HepG2 (cell line): ENCODE data around the gene CREB1. TPM values are rescaled to one million over a fixed set of nuclear protein-coding genes. Genes with fewer than 3 reads are reported as not detected.

Experiments used
- ATF2 ChIP-seq: sonication (generic); formaldehyde crosslinking; IDR thresholded peaks from 2 replicates; pipeline ENCODE4 v1.4.0; 2020; ENCODE audit warnings: missing genetic modification reagents
- E2F2 ChIP-seq: sonication (generic); formaldehyde crosslinking; IDR thresholded peaks from 2 replicates; pipeline ENCODE4 v1.4.0; 2020; ENCODE audit warnings: missing genetic modification reagents, borderline replicate concordance
- ELK4 ChIP-seq: sonication (generic); formaldehyde crosslinking; IDR thresholded peaks from 2 replicates; pipeline ENCODE4 v1.9.0; 2021; ENCODE audit warnings: missing genetic modification reagents, borderline replicate concordance
- GRHL1 ChIP-seq: sonication (generic); formaldehyde crosslinking; conservative IDR thresholded peaks from 2 replicates; pipeline ENCODE4 v1.8.0; 2022; ENCODE audit warnings: missing genetic modification reagents
- MAZ ChIP-seq, 2 experiments: sonication (generic) in 1 of 2; formaldehyde crosslinking in 1 of 2; IDR thresholded peaks; 2 replicates each; pipeline versions ENCODE4 v1.5.0 to v1.6.1; 2012 to 2020; ENCODE audit warnings: low read depth in 2 of 2, mild to moderate bottlenecking in 2 of 2, borderline replicate concordance in 1 of 2, improper control_type of control experiment in 1 of 2, low read length in 1 of 2, missing genetic modification reagents in 1 of 2, moderate library complexity in 1 of 2
- MNT ChIP-seq: fragments of 450-650 bp; IDR thresholded peaks from 2 replicates; pipeline ENCODE4 v1.6.1; 2016
- MZF1 ChIP-seq: sonication (generic); formaldehyde crosslinking; IDR thresholded peaks from 2 replicates; pipeline ENCODE4 v1.8.1; 2023; ENCODE audit warnings: mild to moderate bottlenecking, missing genetic modification reagents, borderline replicate concordance
- NCOR1 ChIP-seq: fragments of 200-600 bp; sonication (generic); IDR thresholded peaks from 2 replicates; pipeline ENCODE4 v1.7.0; 2017; ENCODE audit warnings: antibody characterized with exemption, low read length, borderline replicate concordance
- RBM39 ChIP-seq: fragments of 200-400 bp; formaldehyde crosslinking; IDR thresholded peaks from one replicate; pipeline ENCODE4 v1.6.1; 2018; ENCODE audit warnings: antibody characterized with exemption, mild to moderate bottlenecking, low read depth, low read length; ENCODE audit not compliant: poor library complexity, severe bottlenecking
- SSRP1 ChIP-seq: IDR thresholded peaks from 2 replicates; pipeline ENCODE4 v1.6.1; 2016; ENCODE audit warnings: control low read depth
- YY1 ChIP-seq: IDR thresholded peaks from 2 replicates; pipeline ENCODE4 v1.6.1; 2011; ENCODE audit warnings: low read length, low read depth, moderate library complexity, mild to moderate bottlenecking; ENCODE audit not compliant: insufficient read depth, insufficient replicate concordance
- ZC3H4 ChIP-seq: sonication (generic); formaldehyde crosslinking; IDR thresholded peaks from 2 replicates; pipeline ENCODE4 v1.4.0; 2020; ENCODE audit warnings: missing genetic modification reagents, borderline replicate concordance
- ZMAT5 ChIP-seq: sonication (generic); formaldehyde crosslinking; IDR thresholded peaks from 2 replicates; pipeline ENCODE4 v1.5.0; 2020; ENCODE audit warnings: mild to moderate bottlenecking, low read depth, missing genetic modification reagents, borderline replicate concordance
- ZNF143 ChIP-seq: sonication (generic); formaldehyde crosslinking; IDR thresholded peaks from 2 replicates; pipeline ENCODE4 v1.4.0; 2020; ENCODE audit warnings: missing genetic modification reagents
- ZNF18 ChIP-seq: sonication (generic); formaldehyde crosslinking; IDR thresholded peaks from 2 replicates; pipeline ENCODE4 v1.8.0; 2022; ENCODE audit warnings: mild to moderate bottlenecking, missing genetic modification reagents; ENCODE audit not compliant: insufficient replicate concordance
- ZZZ3 ChIP-seq: sonication (generic); formaldehyde crosslinking; IDR thresholded peaks from 2 replicates; pipeline ENCODE4 v1.4.0; 2020; ENCODE audit warnings: missing genetic modification reagents, mild to moderate bottlenecking, borderline replicate concordance
- polyA plus RNA-seq, 8 experiments: library from polyadenylated mRNA; depleted of rRNA in 3 of 8; stranded (reverse) in 7 of 8; unstranded in 1 of 8; fragments of >200 nt; fragmentation: Illumina TruSeq in 4 of 8; extraction: Trizol in 4 of 8; gene quantifications; 2 replicates each; pipeline versions ENCODE4 v1.2.1 to v1.2.3, GENCODE V29; 2011 to 2016; ENCODE audit warnings: low read depth in 4 of 8, missing spikeins in 1 of 8, mixed read lengths in 1 of 8; ENCODE audit not compliant: insufficient read depth in 1 of 8
- total RNA-seq, 5 experiments: library from RNA; depleted of rRNA; stranded (reverse); fragments of >200 nt; fragmentation: Illumina TruSeq; extraction: Trizol; gene quantifications; 2 replicates each; pipeline ENCODE4 v1.2.3, GENCODE V29; 2016; ENCODE audit warnings: low read depth in 1 of 5

CREB1 gene
- total and polyA plus RNA-seq, 2 of the 13 experiments (the other 11 are each of a cell fraction or from before 2014, with no cell fraction given) = 51.8 to 51.9 TPM

- TF ChIP-seq ZC3H4 (CRISPR knock-in tag) (no peak), GRHL1 (CRISPR knock-in tag) (no peak), MAZ (IDR thresholded peaks at IDR 0.05; ENCODE audit: borderline replicate concordance, low read depth, low read length) (peak; percentile 66; the same call in 1 of the 2 replicates), MAZ (CRISPR knock-in tag; IDR thresholded peaks at IDR 0.05; ENCODE audit: low read depth) (peak; percentile 49; the same call in 1 of the 2 replicates), E2F2 (CRISPR knock-in tag) (peak; percentile 46; the same call in 1 of the 2 replicates), ELK4 (CRISPR knock-in tag) (no peak), ZNF143 (CRISPR knock-in tag) (no peak; the same call in 1 of the 2 replicates), MZF1 (no peak), ZMAT5 (CRISPR knock-in tag) (no peak), RBM39 (peak; percentile 76), NCOR1 (no peak), SSRP1 (0 out of 2 replicates have a peak, but pooled peaks have one; percentile 57), MNT (no peak; the same call in 1 of the 2 replicates), ATF2 (CRISPR knock-in tag) (peak; percentile 68), ZZZ3 (CRISPR knock-in tag) (peak; percentile 90; the same call in 1 of the 2 replicates), YY1 (peak; percentile 27), ZNF18 (CRISPR knock-in tag) (peak; percentile 38)
Measured at GRCh38 chr2:207529330-207530159, at the start of gene CREB1 (continued).
